CD1c-positive myeloid dendritic cell (primary cell): ENCODE data around the gene CDKAL1.
"Not testable (repeated sequence)": the region's sequence is repeated elsewhere in the genome, so short reads cannot be mapped to it uniquely, and the experiment has no call there.

Experiments
- DNase-seq: peaks from one replicate; pipeline ENCODE4 v3.0.0-alpha.2; 2016; ENCODE audit errors: extremely low spot score

CDKAL1 gene

DNA sequence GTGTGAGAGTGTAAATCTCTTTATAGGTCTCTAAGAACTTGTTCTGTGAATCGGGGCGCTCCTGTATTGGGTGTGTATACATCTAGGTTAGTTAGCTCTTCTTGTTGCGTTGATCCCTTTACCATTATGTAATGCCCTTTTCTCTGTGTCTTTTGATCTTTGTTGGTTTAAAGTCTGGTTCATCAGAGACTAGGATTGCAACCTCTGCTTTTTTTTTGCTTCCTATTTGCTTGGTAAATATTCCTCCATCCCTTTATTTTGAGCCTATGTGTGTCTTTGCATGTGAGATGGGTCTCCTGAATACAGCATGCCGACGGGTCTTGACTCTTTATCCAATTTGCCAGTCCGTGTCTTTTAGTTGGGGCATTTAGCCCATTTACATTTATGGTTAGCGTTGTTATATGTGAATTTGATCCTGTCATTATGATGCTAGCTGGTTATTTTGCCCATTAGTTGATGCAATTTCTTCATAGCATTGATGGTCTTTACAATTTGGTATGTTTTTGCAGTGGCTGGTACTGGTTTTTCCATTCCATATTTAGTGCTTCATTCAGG is 60.1 kb downstream of the CDKAL1 start:
- not testable (repeated sequence) for DNase-seq

- DNase-seq: no peak
These were observed 65.2 kb downstream of the CDKAL1 start for GRCh38 chr6:20599302-20600051.

GRCh38 chr6:20600831-20601230 is 66.6 kb downstream of the CDKAL1 start:
- DNase-seq: no peak

GRCh38 chr6:20604159-20604558 is 69.9 kb downstream of the CDKAL1 start:
- DNase-seq: no peak

DNA sequence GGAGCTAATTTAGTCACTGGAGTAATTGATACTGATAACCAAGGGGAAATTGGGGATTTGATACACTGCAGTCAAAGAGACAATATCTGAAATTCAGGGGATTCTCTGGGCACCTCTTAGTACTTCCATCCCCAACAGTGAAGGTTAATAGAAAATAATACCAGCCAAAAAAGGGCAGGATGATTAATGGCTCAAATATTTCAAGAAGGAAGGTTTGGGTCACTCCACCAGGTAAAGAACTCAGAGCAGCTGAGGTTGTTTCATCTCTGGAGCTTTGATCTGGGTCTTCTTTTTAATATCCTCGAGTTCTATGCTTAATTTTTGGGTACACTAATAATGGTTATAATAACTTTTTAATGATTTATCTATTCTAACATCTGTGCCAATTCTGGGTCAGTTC is 70.8 kb downstream of the CDKAL1 start:
- DNase-seq: no peak

- DNase-seq: no peak
These were observed 71.3 kb downstream of the CDKAL1 start for GRCh38 chr6:20605581-20605980.

GRCh38 chr6:20606831-20607230 is 72.6 kb downstream of the CDKAL1 start:
- DNase-seq: no peak

DNA sequence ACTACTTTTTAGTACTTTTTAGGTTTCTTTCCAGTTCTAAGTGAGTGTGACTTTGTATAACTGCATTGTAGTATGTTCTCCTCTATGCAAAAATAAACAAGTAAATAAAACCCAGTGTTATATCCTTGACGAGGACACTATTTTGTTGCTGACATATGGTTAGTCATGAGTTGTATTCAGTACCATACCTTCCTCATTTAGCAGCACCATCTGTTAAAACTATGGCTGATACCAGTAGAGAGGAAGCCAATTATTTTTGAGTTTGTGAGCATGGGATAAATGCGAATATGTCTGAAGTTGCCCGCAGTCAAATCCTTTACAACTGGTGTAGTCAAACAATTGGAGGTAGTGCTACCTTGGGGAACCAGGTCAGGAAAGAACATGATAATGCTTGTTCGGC is 74.1 kb downstream of the CDKAL1 start:
- no peak for DNase-seq

- no peak for DNase-seq
These were observed 74.6 kb downstream of the CDKAL1 start for GRCh38 chr6:20608905-20609304.

DNA sequence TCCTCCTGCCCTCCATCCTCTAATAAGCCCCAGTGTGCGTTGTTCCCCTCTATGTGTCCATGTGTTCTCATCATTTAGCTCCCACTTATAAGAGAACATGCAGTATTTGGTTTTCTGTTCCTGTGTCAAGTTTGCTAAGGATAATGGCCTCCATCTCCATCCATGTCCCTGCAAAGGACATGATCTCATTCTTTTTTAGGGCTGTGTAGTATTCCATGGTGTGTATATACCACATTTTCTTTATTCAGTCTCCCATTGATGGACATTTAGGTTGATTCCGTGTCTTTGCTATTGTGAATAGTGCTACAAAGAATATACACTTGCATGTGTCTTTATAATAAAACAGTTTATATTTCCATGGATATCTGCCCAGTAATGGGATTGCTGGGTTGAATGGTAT is 75.7 kb downstream of the CDKAL1 start:
- DNase-seq: not testable (repeated sequence)

DNA sequence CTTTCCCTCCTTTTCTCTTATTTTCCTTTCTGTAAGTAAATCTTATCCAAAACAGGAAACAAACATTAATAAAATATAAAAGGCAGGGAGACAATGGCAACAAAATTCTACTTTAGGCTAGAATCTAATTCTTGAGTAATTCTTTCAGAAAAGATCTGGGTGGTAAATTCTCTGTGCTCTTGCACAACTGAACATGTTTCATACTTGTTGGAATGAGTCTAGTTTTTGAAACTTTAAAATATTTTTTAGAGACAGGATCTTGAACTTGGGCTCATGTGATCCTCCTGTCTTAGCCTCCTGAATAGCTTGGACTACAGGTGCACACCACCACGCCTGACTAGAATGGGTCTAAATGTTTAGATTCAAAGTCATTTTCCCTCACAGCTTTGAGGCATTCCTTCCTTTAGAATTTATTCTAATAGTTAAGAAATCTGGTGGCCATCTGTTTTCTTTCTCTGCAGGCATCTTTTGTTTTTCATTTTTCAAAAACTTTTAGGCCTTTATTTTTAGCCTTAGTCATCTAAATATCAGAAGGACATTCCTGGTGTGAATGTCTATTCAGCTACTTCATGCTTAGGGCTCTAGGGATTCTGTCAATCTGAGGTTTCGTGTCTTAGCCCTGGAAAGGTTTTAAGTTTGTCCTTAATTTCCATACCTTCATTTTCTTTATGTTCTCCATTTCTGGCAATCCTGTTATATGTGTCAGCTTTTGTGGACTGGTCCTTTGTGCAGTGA is 76.5 kb downstream of the CDKAL1 start:
- no peak for DNase-seq

- not testable (repeated sequence) for DNase-seq
These were observed 83.3 kb downstream of the CDKAL1 start for GRCh38 chr6:20617537-20617936.

DNA sequence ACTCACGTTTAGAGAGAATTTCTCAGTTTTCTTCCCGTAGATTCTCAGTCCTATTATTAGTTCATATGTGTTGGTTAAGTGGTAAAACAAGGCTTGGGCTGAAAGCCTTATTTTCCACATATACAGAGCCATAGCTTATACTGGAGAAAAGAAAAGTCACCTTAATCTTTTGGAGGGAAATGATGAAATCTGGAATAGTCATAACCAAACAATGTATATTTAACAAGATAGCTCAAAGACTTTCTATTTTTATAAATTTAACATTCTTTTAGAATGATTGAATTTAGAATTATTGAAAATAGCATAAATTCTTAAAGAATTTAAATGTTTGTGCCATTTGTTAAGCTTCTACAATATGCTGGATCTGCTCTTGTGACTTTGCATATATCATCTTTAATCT is 85.8 kb downstream of the CDKAL1 start:
- DNase-seq: no peak

- DNase-seq: no peak
These were observed 89.5 kb downstream of the CDKAL1 start for GRCh38 chr6:20623761-20624160.

DNA sequence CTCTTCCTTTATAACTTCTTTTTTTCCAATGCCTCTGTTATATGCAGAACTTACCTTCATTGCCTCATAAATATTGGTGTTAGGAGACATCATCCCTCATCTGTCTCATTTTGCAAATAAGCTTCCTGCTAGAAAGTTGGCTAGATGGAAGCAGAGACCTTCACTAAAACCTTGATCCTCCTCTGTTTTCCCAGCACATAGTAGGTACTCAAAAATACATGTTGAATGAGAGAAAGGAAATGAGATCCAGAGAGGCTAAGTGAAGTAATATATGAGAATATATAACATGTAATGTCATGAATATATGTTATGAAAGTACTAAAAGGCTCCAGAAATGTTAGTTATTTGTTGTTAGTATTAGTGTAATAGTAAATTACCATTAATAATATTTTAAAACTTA is 91.9 kb downstream of the CDKAL1 start:
- DNase-seq: no peak

DNA sequence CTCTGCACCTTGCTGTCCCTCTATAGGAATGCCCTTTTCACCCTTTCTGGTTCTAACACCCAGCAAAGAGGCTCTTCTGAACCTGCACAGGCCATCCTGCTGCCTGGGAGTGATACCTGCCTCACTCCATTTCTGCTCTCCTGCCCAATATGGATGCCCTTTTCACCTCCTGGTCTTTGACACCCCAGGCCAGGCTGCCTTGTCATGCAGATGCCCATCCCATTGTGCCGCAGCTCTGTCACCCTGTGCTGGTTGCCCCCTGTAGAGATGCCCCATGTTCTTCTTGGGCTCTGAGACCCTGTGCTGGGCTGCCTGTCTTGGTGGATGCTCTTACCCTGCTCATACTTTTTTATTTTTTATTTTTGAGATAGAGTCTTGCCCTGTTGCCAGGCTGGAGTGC is 95.3 kb downstream of the CDKAL1 start:
- DNase-seq: no peak

GRCh38 chr6:20630136-20630535 is 95.9 kb downstream of the CDKAL1 start:
- DNase-seq: no peak

DNA sequence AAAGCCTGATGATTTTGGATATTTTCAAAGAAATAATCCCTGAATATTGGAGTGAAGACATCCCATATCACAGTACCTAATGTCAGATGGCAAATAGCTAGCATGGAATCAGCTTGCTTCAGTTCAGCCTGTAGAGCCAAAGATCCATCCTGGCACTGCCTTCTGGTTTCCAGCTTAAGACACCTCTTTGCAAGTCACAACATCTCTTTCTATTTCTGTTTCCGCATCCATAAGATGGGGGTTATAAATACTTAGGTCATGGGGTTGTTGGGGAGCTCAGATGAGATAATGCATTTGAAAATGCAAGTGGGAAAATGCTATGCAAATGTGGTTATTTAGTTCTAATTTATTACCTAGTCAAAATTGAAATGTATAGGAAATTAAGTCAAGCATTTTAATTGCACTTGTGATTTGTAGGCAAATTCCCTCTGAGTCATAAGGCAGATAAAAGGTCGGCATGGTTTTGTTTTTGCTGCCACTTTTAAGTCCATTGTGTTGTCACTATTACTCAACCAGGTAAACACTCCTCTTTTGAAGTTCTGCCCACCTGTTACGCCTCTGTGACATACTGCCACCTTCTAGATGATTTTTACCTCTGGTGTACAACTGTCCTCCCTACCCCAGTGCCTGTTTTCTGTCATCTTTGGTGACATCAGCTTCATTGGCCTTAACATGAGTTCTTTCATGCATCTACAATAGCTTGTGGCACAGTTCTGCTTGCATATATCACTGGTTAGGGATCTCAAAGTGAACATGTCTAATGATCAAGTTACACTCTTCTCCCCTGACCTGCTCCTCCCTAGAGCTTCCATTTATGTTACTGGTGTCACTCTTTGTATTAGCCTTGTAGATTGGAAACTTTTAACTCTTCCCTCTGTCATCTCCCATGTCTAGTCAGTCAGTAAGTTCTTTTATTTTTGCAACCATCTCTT is 96.6 kb downstream of the CDKAL1 start:
- DNase-seq: no peak

- no peak for DNase-seq
These were observed 97.3 kb downstream of the CDKAL1 start for GRCh38 chr6:20631549-20631924.

DNA sequence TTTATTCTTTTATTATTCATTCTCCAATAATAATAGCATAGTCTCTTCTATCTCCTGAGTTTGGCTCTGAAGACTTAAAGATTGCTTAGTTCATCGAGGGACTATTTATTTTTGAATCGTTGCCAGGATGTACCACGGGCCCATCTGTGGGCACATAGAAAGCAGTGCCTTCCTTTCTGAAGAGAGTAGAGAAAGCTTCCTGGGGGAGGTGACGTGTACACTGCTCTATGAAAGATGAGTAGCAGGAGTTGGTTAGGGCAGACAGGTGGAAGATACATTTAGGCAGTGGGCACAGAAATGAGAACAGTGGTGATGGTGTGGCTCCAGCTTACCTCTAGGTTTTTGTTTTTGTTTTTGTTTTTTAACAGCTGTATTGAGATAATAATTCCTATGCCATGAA is 98.4 kb downstream of the CDKAL1 start:
- DNase-seq: no peak

GRCh38 chr6:20633566-20634340 is 99.5 kb downstream of the CDKAL1 start:
- DNase-seq: no peak
